ENCODE data around the gene C1S. TPM values are rescaled to one million over a fixed set of nuclear protein-coding genes. Genes with fewer than 3 reads are reported as not detected.
A peak's percentile ranks its signal among the peaks of the same experiment; 100 is the strongest.

Gene C1S
- total RNA-seq, 1 donor from 2014 or later = 2.1 TPM

DNA sequence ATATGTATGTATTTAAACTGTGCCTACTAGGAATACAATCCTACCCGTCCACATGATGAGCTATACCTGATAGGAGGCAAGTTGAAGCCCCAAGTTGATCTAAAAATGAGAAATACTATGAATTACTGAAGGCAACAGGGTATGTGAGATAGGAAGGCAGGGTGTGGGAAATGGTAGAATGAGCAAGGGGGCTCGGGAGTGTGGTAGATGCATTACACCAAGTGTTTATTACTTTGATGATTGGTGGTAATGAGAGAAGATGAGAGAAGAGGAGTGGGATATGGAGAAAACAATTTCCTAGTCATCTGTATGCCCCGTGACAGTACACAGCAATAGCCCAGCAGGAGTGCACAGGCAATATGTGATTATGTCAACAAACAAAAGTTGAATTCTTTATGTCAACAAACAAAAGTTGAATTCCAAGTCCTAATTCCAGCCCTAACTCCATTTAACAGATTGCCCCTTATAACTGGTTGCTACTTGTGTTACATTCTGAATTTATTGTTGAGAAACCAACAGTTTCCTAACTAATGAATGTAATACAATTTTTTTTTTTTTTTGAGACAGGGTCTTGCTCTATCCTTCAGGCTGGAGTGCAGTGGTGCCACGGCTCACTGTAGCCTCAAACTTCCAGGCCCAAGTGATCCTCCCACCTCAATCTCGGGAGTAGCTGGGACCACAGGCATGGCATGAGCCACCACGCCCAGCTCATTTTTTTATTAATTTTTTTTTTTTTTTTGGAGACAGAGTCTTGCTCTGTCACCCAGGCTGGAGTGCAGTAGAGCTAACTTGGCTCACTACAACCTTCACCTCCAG lies 44.8 kb upstream of the C1S start:
- no peak overlapping the region for H3K4me3 ChIP-seq
- peaks cover 37% of the 10 kb centered on the region for H3K79me2 ChIP-seq (ENCODE audit: low read depth)
- no peak overlapping the region for H3K4me2 ChIP-seq
- H3K27me3 Mint-ChIP-seq (ENCODE audit: insufficient read depth, low read depth) = peaks cover 2% of the 10 kb centered on the region
- peaks cover 11% of the 10 kb centered on the region for H3F3A ChIP-seq (ENCODE audit: low read depth)
- no peaks in the 10 kb centered on the region for H3K36me3 ChIP-seq
- DNase-seq (ENCODE audit: low spot score) = no peak
- peaks cover 14% of the 10 kb centered on the region for H3K4me1 Mint-ChIP-seq
- H3K9me3 ChIP-seq (ENCODE audit: low read depth) = no peaks in the 10 kb centered on the region
- peaks cover 11% of the 10 kb centered on the region for H3K4me1 ChIP-seq
- no peak overlapping the region for H3K27ac Mint-ChIP-seq
- peaks cover 14% of the 10 kb centered on the region for H4K20me1 ChIP-seq (ENCODE audit: low read depth)
- no peak overlapping the region for H3K4me3 Mint-ChIP-seq
- TF ChIP-seq, protein P1, sequence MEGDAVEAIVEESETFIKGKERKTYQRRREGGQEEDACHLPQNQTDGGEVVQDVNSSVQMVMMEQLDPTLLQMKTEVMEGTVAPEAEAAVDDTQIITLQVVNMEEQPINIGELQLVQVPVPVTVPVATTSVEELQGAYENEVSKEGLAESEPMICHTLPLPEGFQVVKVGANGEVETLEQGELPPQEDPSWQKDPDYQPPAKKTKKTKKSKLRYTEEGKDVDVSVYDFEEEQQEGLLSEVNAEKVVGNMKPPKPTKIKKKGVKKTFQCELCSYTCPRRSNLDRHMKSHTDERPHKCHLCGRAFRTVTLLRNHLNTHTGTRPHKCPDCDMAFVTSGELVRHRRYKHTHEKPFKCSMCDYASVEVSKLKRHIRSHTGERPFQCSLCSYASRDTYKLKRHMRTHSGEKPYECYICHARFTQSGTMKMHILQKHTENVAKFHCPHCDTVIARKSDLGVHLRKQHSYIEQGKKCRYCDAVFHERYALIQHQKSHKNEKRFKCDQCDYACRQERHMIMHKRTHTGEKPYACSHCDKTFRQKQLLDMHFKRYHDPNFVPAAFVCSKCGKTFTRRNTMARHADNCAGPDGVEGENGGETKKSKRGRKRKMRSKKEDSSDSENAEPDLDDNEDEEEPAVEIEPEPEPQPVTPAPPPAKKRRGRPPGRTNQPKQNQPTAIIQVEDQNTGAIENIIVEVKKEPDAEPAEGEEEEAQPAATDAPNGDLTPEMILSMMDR (IDR thresholded peaks at IDR 0.05) = no peak
- TF ChIP-seq EZH2 (IDR thresholded peaks at IDR 0.05) (no peak), EZH2phosphoT487 (IDR thresholded peaks at IDR 0.05) (no peak)
- H3K9me3 Mint-ChIP-seq = no peaks in the 10 kb centered on the region
- H3K36me3 Mint-ChIP-seq = no peaks in the 10 kb centered on the region
- no peak overlapping the region for H3K27ac ChIP-seq
- no peak overlapping the region for H3K9ac ChIP-seq
- H3K27me3 ChIP-seq = no peaks in the 10 kb centered on the region
- H2AFZ ChIP-seq (replicated peaks) = no peak overlapping the region

DNA sequence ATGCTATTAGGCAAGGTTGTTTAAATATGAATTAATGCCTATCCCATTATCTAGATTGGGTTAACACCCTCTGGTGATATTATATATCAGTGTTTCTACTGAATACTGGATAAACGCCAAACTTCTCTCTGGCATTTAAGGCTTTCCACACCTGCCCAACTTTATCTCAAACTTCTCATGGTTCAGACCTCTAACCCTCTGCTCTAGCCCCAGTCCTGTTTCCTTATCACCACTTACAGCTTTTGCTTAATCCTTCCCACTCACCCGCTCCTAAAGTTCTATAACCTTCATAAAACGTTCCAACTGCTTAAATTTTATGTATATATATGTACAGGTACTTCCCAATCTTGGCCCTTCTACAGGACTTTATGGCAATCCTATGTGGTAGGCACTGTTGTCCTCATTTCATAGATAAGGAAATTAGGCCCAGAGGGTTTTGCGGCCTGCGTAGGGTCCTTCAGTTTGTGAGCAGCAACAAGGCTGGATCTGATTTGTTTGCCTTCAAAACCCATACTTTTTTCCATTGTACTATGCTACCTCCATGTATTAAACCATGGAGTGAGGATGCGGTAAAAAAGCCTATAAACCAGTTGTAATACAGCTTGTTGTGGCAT lies 43.5 kb upstream of the C1S start:
- TF ChIP-seq EZH2 (IDR thresholded peaks at IDR 0.05) (no peak), EZH2phosphoT487 (IDR thresholded peaks at IDR 0.05) (no peak)
- TF ChIP-seq, protein P1 (IDR thresholded peaks at IDR 0.05) = no peak
- Histone ChIP-seq H3K4me3 (peak overlapping the region; percentile 84), H3K27ac (no peak overlapping the region), H3K4me1 (peaks cover 11% of the 10 kb centered on the region), H3K27me3 (no peaks in the 10 kb centered on the region), H3K36me3 (no peaks in the 10 kb centered on the region), H3K9ac (no peak overlapping the region), H3K9me3 (ENCODE audit: low read depth) (no peaks in the 10 kb centered on the region), H2AFZ (replicated peaks) (no peak overlapping the region), H3K79me2 (ENCODE audit: low read depth) (peaks cover 37% of the 10 kb centered on the region), H4K20me1 (ENCODE audit: low read depth) (peaks cover 14% of the 10 kb centered on the region), H3K4me2 (peak overlapping the region; percentile 91), H3F3A (ENCODE audit: low read depth) (peaks cover 11% of the 10 kb centered on the region)
- DNase-seq (ENCODE audit: low spot score) = no peak
- Mint-ChIP-seq H3K36me3 (no peaks in the 10 kb centered on the region), H3K27ac (no peak overlapping the region), H3K9me3 (no peaks in the 10 kb centered on the region), H3K4me1 (peaks cover 14% of the 10 kb centered on the region), H3K27me3 (ENCODE audit: insufficient read depth, low read depth) (peaks cover 2% of the 10 kb centered on the region), H3K4me3 (peak overlapping the region; percentile 88)

DNA sequence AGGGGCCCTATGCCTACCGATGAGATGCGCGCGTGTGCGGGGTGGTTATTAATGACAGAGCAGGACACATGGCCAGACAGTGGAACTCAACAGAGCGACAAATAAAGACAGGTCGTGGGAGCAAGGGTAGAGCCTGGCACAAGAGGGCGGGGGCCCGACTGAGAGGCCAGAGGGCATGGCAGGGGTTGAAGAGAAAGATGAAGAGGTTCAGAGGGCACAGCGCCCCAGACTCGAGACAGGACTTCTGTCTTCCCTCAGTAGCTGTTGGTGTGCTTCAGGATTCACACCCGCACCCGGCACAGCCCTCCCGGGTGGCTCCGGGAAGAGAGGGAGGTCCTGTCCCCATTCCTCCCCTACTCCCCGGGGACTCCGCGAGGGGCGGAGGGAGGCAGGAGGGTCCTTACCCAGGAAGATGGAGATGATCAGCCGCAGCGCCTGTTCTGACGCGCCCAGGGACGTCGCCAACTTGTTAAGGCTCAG lies 42.6 kb upstream of the C1S start:
- H3K4me2 ChIP-seq = peak overlapping the region; percentile 91
- H3K9me3 ChIP-seq (ENCODE audit: low read depth) = no peaks in the 10 kb centered on the region
- H3K4me3 ChIP-seq = peak overlapping the region; percentile 84
- H3F3A ChIP-seq (ENCODE audit: low read depth) = peaks cover 11% of the 10 kb centered on the region
- H2AFZ ChIP-seq (replicated peaks) = peak overlapping the region; percentile 83
- no peak for DNase-seq (ENCODE audit: low spot score)
- peak overlapping the region; percentile 24 for H3K9ac ChIP-seq
- no peak overlapping the region for H3K27ac Mint-ChIP-seq
- peak overlapping the region; percentile 88 for H3K4me3 Mint-ChIP-seq
- no peaks in the 10 kb centered on the region for H3K9me3 Mint-ChIP-seq
- peaks cover 2% of the 10 kb centered on the region for H3K27me3 Mint-ChIP-seq (ENCODE audit: insufficient read depth, low read depth)
- TF ChIP-seq EZH2phosphoT487 (IDR thresholded peaks at IDR 0.05) = no peak
- TF ChIP-seq, protein P1 (IDR thresholded peaks at IDR 0.05) = no peak
- TF ChIP-seq EZH2 (IDR thresholded peaks at IDR 0.05) = no peak
- H3K27ac ChIP-seq = no peak overlapping the region
- peaks cover 14% of the 10 kb centered on the region for H3K4me1 Mint-ChIP-seq
- H3K4me1 ChIP-seq = peaks cover 11% of the 10 kb centered on the region
- H4K20me1 ChIP-seq (ENCODE audit: low read depth) = peaks cover 14% of the 10 kb centered on the region
- no peaks in the 10 kb centered on the region for H3K36me3 Mint-ChIP-seq
- no peaks in the 10 kb centered on the region for H3K36me3 ChIP-seq
- H3K27me3 ChIP-seq = no peaks in the 10 kb centered on the region
- peaks cover 37% of the 10 kb centered on the region for H3K79me2 ChIP-seq (ENCODE audit: low read depth)

Data from neural progenitor cell (in vitro differentiated cells).